HepG2 (cell line): Measurements from ENCODE around the gene PIGBOS1. TPM values are rescaled to one million over a fixed set of nuclear protein-coding genes. Genes with fewer than 3 reads are reported as not detected.

ENCODE experiments used
- ASH2L ChIP-seq: fragments of 300-600, 200-600 bp; sonication (generic); IDR thresholded peaks from 2 replicates; pipeline ENCODE4 v1.7.0; 2017; ENCODE audit warnings: low read depth, mild to moderate bottlenecking, moderate library complexity, mixed read lengths, low read length; ENCODE audit not compliant: insufficient read length
- ELF1 ChIP-seq: sonication (generic); formaldehyde crosslinking; IDR thresholded peaks from 2 replicates; pipeline ENCODE4 v1.4.0; 2020; ENCODE audit warnings: missing genetic modification reagents
- ETV5 ChIP-seq: IDR thresholded peaks from 2 replicates; pipeline ENCODE4 v1.6.1; 2018; ENCODE audit warnings: missing biosample characterization, missing genetic modification reagents, inconsistent platforms, borderline replicate concordance
- IRF2 ChIP-seq: IDR thresholded peaks from 2 replicates; pipeline ENCODE4 v1.6.1; 2018; ENCODE audit warnings: missing genetic modification reagents, missing compliant biosample characterization
- KMT2A ChIP-seq: sonication (generic); formaldehyde crosslinking; IDR thresholded peaks from 2 replicates; pipeline ENCODE4 v1.4.0; 2020; ENCODE audit warnings: missing genetic modification reagents
- NFATC3 ChIP-seq: sonication (generic); formaldehyde crosslinking; IDR thresholded peaks from 2 replicates; pipeline ENCODE4 v1.5.1; 2020; ENCODE audit warnings: mild to moderate bottlenecking, missing genetic modification reagents
- PBX3 ChIP-seq: sonication (generic); formaldehyde crosslinking; IDR thresholded peaks from 2 replicates; pipeline ENCODE4 v1.8.1; 2023; ENCODE audit warnings: missing genetic modification reagents, inconsistent platforms, borderline replicate concordance
- RBFOX2 ChIP-seq: fragments of 200-400 bp; formaldehyde crosslinking; IDR thresholded peaks from 2 replicates; pipeline ENCODE4 v1.6.1; 2017; ENCODE audit warnings: low read depth, mild to moderate bottlenecking, low read length
- SAP130 ChIP-seq: IDR thresholded peaks from 2 replicates; pipeline ENCODE4 v1.6.1; 2016; ENCODE audit warnings: low read depth
- SP140L ChIP-seq: sonication (generic); formaldehyde crosslinking; IDR thresholded peaks from 2 replicates; pipeline ENCODE4 v1.4.0; 2020; ENCODE audit warnings: missing genetic modification reagents, borderline replicate concordance
- SP4 ChIP-seq: sonication (generic); formaldehyde crosslinking; IDR thresholded peaks from 2 replicates; pipeline ENCODE4 v1.8.1; 2023; ENCODE audit warnings: mild to moderate bottlenecking, missing genetic modification reagents
- TAF1 ChIP-seq: sonication (generic); formaldehyde crosslinking; IDR thresholded peaks from 2 replicates; pipeline ENCODE4 v1.4.0; 2020; ENCODE audit warnings: missing genetic modification reagents
- ZBTB4 ChIP-seq: sonication (generic); formaldehyde crosslinking; IDR thresholded peaks from 2 replicates; pipeline ENCODE4 v1.4.0; 2020; ENCODE audit warnings: missing genetic modification reagents, mild to moderate bottlenecking, borderline replicate concordance
- ZHX1 ChIP-seq: sonication (generic); formaldehyde crosslinking; IDR thresholded peaks from 2 replicates; pipeline ENCODE4 v1.8.1; 2022; ENCODE audit warnings: low read depth, mild to moderate bottlenecking, missing genetic modification reagents
- ZNF12 ChIP-seq: sonication (generic); formaldehyde crosslinking; IDR thresholded peaks from 2 replicates; pipeline ENCODE4 v1.5.0; 2020; ENCODE audit warnings: missing genetic modification reagents
- ZNF556 ChIP-seq: sonication (generic); formaldehyde crosslinking; IDR thresholded peaks from 2 replicates; pipeline ENCODE4 v1.4.0; 2020; ENCODE audit warnings: mild to moderate bottlenecking, missing genetic modification reagents, borderline replicate concordance
- ZNF570 ChIP-seq: sonication (generic); formaldehyde crosslinking; IDR thresholded peaks from 2 replicates; pipeline ENCODE4 v1.4.0; 2020; ENCODE audit warnings: mild to moderate bottlenecking, missing genetic modification reagents, borderline replicate concordance
- ZNF800 ChIP-seq: sonication (generic); formaldehyde crosslinking; IDR thresholded peaks from 2 replicates; pipeline ENCODE4 v1.4.0; 2020; ENCODE audit warnings: missing genetic modification reagents
- polyA plus RNA-seq, 8 experiments: library from polyadenylated mRNA; depleted of rRNA in 3 of 8; stranded (reverse) in 7 of 8; unstranded in 1 of 8; fragments of >200 nt; fragmentation: Illumina TruSeq in 4 of 8; extraction: Trizol in 4 of 8; gene quantifications; 2 replicates each; pipeline versions ENCODE4 v1.2.1 to v1.2.3, GENCODE V29; 2011 to 2016; ENCODE audit warnings: low read depth in 4 of 8, missing spikeins in 1 of 8, mixed read lengths in 1 of 8; ENCODE audit not compliant: insufficient read depth in 1 of 8
- total RNA-seq, 5 experiments: library from RNA; depleted of rRNA; stranded (reverse); fragments of >200 nt; fragmentation: Illumina TruSeq; extraction: Trizol; gene quantifications; 2 replicates each; pipeline ENCODE4 v1.2.3, GENCODE V29; 2016; ENCODE audit warnings: low read depth in 1 of 5

The PIGBOS1 gene
- total and polyA plus RNA-seq, 2 of the 13 experiments (the other 11 are each of a cell fraction or from before 2014, with no cell fraction given), result 14.8 to 22.1 TPM

- 0 out of 2 replicates have a peak, but pooled peaks have one; percentile 8 for TF ChIP-seq ZNF800 (CRISPR knock-in tag)
- TF ChIP-seq ZHX1, result no peak
- TF ChIP-seq RBFOX2, result peak; percentile 40; the same call in 1 of the 2 replicates
- no peak; the same call in 1 of the 2 replicates for TF ChIP-seq ETV5 (CRISPR knock-in tag)
- 0 out of 2 replicates have a peak, but pooled peaks have one; percentile 4 for TF ChIP-seq KMT2A (CRISPR knock-in tag)
- TF ChIP-seq SAP130 (CRISPR knock-in tag), result peak; percentile 69
- TF ChIP-seq ZNF12 (CRISPR knock-in tag), result no peak
- TF ChIP-seq ZBTB4 (CRISPR knock-in tag), result no peak
- no peak for TF ChIP-seq SP140L (CRISPR knock-in tag)
- no peak for TF ChIP-seq PBX3 (CRISPR knock-in tag)
- TF ChIP-seq TAF1 (CRISPR knock-in tag), result peak; percentile 35; the same call in 1 of the 2 replicates
- TF ChIP-seq ASH2L, result peak; percentile 72
- TF ChIP-seq ELF1 (CRISPR knock-in tag), result 0 out of 2 replicates have a peak, but pooled peaks have one; percentile 43
- peak; percentile 11; the same call in 1 of the 2 replicates for TF ChIP-seq IRF2
- TF ChIP-seq NFATC3 (CRISPR knock-in tag), result no peak
- no peak for TF ChIP-seq ZNF570 (CRISPR knock-in tag)
- 0 out of 2 replicates have a peak, but pooled peaks have one; percentile 22 for TF ChIP-seq ZNF556 (CRISPR knock-in tag)
- TF ChIP-seq SP4 (CRISPR knock-in tag), result no peak
Measured at GRCh38 chr15:55289746-55290527, 29.0 kb downstream of the PIGBOS1 start, which contains the start of gene RAB27A (continued).
